HG02885 (cell line): ENCODE data around the gene TSHZ2.
"Not testable (repeated sequence)": the region's sequence is repeated elsewhere in the genome, so short reads cannot be mapped to it uniquely, and the experiment has no call there.

Experiments used
- ATAC-seq: cut with Tn5 transposase; IDR thresholded peaks from one replicate; pipeline ENCODE4 v1.9.1; 2021; ENCODE audit warnings: mild to moderate bottlenecking; ENCODE audit not compliant: unreplicated experiment, poor library complexity

Gene TSHZ2

DNA sequence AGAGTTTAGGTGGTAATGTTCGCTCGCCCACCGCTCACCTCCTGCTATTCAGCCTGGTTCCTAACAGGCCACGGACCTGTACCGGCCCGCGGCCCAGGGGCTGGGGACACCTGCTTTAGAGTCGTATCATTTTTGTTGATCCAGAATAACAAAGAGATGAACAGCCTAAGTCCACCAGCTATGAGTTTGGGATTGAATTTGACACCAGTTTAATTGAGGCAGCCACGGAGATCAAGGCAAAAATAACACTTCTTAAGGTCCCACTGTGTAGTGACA, 108.5 kb downstream of the TSHZ2 start:
- ATAC-seq, result no peak

DNA sequence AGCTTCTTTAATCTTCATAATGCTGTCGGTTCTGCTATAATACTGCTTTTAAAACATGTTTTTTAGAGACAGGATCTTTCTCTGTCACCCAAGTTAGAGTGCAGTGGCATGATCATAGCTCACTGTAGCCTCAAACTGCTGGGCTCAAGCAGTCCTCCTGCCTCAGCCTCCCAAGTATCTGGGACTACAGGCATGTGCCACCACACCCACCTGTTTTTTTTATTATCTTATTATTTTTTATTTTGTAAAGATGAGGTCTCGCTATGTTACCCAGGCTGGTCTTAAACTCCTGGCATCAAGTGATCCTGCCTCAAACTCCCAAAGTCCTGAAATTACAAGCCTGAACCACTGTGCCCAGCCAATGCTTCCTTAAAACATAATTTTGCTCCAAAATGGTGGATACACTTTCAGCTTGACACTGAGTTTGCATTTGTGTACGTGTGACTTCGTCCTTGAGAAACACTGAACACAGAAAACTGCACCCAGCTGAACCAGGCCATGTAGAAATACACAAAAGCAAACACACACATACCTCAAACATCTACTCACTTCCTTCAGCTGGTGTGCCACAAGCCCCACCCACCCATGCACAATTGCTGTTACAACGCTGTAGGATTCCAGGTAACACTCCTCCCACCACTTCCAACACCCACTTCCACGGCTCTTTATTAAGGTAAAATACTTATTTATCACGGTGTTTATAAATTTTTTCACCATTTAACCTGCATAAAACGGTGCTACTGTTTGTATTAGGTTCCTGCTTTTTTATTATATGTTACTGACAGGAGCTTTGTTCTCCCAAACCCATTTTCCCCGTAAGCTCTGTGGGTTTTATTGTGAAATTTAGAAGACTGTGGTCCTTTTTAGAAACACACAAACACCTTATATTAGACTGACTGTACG, 109.1 kb downstream of the TSHZ2 start:
- ATAC-seq, result no peak

DNA sequence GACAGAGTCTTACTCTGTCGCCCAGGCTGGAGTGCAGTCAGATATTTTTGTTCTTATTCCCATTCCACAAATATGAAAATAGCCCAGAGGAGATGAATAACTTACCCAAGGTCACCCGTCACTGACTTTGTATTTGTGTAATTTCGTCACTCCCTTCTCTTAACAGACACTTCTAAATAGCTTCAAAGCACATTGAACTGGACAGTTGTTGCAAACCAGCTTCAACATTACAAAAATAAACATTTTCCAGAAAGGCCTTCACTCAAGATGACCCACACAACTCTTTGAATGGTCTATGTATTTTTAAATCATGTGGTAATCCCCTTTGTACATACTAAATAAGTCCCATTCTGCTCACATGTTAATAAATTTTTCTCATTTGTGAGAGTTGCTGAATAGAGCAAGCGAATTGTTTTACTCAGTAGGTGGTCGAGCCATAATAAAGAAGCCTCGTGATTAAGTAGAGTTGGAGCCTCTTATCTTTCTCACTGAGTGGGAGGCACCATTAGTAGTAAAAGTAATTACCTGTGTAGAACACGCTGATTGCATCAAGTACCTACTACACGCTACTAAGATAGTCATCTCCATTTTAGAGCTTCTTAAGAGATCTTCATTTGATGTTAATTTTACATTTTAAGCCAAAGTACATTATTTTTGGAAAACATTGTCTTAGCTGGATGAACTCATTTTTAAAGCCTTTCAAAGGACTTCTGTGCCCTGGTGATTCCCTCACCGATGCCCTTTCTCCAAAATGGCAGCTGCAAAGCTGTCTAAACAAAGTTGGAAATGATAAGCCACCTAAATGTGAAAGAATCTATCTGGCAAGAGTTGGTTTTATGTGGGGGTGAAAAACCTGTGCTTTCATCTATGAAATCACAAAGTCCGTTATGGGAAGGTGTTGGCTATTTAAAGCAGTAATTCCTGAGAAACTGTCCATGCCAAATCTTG, 110.0 kb downstream of the TSHZ2 start:
- ATAC-seq, result no peak

- ATAC-seq, result no peak
Measured at GRCh38 chr20:53083411-53083810, 111.3 kb downstream of the TSHZ2 start.

DNA sequence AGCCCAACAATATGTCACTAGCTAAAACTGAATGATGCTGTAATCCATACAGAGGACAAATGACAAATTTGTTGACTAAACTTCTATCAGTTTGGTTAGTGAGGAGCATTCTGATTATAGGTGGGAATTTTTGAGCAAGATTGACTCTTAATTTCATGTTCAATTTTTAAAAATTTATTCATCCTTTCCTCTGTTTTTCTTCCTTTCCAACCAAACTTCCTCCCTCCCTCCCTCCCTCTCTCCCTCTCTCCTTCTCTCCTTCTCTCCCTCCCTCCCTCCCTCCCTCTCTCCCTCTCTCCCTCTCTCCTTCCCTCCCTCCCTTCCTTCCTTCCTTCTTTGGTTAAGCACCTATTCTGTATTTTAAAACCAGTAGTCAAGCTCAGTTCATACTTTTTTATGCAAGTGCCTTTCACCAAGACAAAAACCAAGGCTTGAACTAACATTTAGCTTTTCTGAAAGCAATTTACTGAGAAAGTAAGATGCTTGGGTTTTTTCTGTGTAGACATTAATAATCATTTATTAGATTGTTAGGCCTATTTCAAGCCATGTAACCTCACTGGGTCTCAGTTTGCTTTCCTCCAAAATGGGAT, 112.3 kb downstream of the TSHZ2 start:
- ATAC-seq, result no peak

DNA sequence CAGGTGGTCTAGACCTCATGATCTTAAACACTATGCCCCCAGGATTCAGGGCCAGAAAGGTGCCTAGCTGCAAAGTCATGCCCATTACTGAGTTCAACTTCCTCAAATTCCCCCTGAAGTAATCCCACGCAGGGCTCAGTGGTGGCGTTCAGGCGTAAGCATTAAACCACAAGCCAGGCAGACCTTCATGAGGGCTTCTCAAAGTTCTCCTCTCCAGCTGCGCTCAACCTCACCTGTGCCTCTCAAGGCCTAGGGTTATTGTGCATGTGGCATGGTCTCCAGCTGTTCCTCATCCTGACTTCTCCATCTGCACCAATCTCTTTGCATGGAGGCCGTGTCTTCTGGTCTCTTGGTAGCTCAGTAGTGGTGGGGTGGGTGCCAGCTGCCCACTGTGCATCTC, 113.6 kb downstream of the TSHZ2 start:
- no peak for ATAC-seq

- no peak for ATAC-seq
Measured at GRCh38 chr20:53087037-53087777, 115.0 kb downstream of the TSHZ2 start.

DNA sequence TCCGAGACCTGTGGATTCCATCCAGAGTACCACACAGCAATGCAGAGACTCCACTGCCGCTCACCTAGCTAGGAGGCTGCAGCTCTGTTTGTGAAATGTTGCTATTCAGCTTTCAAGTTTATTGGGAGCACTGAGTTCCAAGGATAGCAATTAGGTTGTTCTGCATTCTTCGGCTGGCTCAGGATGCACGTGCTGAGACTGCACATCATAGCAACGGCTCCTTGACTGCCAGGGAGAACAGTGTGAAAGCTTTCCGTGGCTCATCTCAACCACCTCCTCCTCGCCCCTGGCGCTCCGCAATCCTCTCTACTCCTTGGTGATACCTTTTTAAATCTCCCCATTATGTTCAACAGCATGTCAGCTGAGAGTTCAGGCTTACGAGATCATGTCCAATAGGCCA, 116.6 kb downstream of the TSHZ2 start:
- ATAC-seq, result no peak

DNA sequence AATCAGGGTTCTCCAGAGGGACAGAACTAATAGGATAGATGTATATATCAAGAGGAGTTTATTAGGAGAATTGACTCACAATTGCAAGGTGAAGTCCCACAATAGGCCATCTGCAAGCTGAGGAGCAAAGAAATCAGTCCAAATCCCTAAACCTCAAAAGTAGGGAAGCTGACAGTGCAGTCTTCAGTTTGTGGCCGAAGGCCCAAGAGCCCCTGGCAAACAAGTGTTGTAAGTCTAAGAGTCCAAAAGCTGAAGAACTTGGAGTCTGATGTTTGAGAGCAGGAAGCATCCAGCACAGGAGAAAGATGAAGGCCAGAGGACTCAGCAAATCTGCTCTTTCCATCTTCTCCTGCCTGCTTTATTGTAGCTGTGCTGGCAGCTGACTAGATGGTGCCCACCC, 117.7 kb downstream of the TSHZ2 start:
- not testable (repeated sequence) for ATAC-seq

GRCh38 chr20:53091789-53092188, 119.6 kb downstream of the TSHZ2 start:
- ATAC-seq, result no peak

GRCh38 chr20:53092772-53093300, 120.7 kb downstream of the TSHZ2 start:
- no peak for ATAC-seq

DNA sequence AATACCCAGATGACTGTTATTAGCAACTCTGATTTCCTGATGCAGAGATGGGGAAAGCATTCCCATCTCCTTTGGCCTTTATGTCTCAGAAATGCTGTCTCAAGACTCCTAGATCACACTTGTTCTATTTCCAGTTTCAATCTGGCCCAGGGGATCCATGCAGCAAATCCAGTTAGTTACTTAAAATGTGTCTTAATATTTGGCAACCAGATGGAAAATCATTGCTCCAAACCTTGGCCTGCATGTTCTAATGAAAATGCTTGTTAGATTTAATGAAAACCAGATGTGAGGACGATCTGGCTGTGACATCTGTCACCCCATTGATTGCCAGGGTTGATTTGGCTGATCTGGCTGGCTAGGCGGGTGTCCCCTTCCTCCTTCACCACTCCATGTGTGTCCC, 125.2 kb downstream of the TSHZ2 start:
- ATAC-seq, result no peak

GRCh38 chr20:53097791-53098190, 125.6 kb downstream of the TSHZ2 start:
- no peak for ATAC-seq

DNA sequence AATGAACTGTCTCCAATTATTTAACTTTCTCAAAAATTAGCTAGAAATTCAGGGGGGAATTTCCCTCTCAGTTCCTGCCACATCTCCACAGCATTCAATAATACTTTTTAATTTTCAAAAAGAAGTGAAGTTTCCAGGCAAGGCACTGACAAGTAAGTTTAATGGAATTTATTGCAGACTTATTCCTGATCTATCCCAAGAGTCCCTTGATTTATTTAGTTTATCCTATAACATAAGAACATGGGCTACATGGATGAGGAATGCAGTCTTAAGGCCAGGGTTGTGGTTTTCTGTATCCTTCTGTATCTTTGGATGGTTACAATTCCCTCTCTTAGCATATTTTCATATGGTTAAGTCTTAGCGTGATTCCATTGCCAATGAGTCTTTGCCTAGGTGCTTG, 126.5 kb downstream of the TSHZ2 start:
- ATAC-seq, result no peak

GRCh38 chr20:53099856-53100255, 127.7 kb downstream of the TSHZ2 start:
- no peak for ATAC-seq

GRCh38 chr20:53100476-53100911, 128.3 kb downstream of the TSHZ2 start:
- no peak for ATAC-seq

- no peak for ATAC-seq
Measured at GRCh38 chr20:53101992-53102760, 130.0 kb downstream of the TSHZ2 start.

- ATAC-seq, result no peak
Measured at GRCh38 chr20:53103124-53103523, 131.0 kb downstream of the TSHZ2 start.

GRCh38 chr20:53104884-53105283, 132.7 kb downstream of the TSHZ2 start:
- no peak for ATAC-seq
